ENCODE results near the gene ATP9A. TPM values are rescaled to one million over a fixed set of nuclear protein-coding genes. Genes with fewer than 3 reads are reported as not detected.

Gene ATP9A
- total RNA-seq, 1 experiment from 2014 or later = 12.1 TPM

- H2BK5ac ChIP-seq (ENCODE audit: insufficient read length, low read length) = no peak overlapping the region
- H3K14ac ChIP-seq (ENCODE audit: insufficient read depth, low read length) = no peak overlapping the region
- no peaks in the 10 kb centered on the region for H3K9me3 Mint-ChIP-seq
- no peak overlapping the region for H2BK120ac ChIP-seq (ENCODE audit: low read depth, low read length, poor library complexity, severe bottlenecking)
- H3K4ac ChIP-seq (ENCODE audit: low read depth, low read length) = no peak overlapping the region
- peaks cover 4 to 11% of the 10 kb centered on the region in 2 experiments; a peak in 3 of 4 replicates for H3K4me1 Mint-ChIP-seq
- no peak overlapping the region for H2BK20ac ChIP-seq (ENCODE audit: low read depth, low read length, poor library complexity, severe bottlenecking)
- H3K79me1 ChIP-seq (ENCODE audit: insufficient read depth, low read depth, low read length, poor library complexity, severe bottlenecking) = no peaks in the 10 kb centered on the region
- no peak overlapping the region for H2BK12ac ChIP-seq (ENCODE audit: insufficient read length, low read depth, low read length)
- no peak overlapping the region for H3K4me2 ChIP-seq (ENCODE audit: insufficient read depth, insufficient read length, low read length)
- H3K27me3 ChIP-seq (ENCODE audit: insufficient read depth, low read length) = peaks cover 15% of the 10 kb centered on the region
- no peak overlapping the region for H3K23ac ChIP-seq (ENCODE audit: insufficient read length, low read depth, low read length)
- no peaks in the 10 kb centered on the region for H3K23me2 ChIP-seq (ENCODE audit: insufficient read length, low read depth, low read length, poor library complexity, severe bottlenecking)
- H3K4me1 ChIP-seq (ENCODE audit: insufficient read depth, low read length) = no peaks in the 10 kb centered on the region
- H3K79me2 ChIP-seq (ENCODE audit: insufficient read depth, low read length) = no peaks in the 10 kb centered on the region
- H2AFZ ChIP-seq (ENCODE audit: low read length) = no peak overlapping the region
- no peak overlapping the region for H4K8ac ChIP-seq (replicated peaks; ENCODE audit: insufficient read length, low read depth, low read length)
- TF ChIP-seq, protein P1, sequence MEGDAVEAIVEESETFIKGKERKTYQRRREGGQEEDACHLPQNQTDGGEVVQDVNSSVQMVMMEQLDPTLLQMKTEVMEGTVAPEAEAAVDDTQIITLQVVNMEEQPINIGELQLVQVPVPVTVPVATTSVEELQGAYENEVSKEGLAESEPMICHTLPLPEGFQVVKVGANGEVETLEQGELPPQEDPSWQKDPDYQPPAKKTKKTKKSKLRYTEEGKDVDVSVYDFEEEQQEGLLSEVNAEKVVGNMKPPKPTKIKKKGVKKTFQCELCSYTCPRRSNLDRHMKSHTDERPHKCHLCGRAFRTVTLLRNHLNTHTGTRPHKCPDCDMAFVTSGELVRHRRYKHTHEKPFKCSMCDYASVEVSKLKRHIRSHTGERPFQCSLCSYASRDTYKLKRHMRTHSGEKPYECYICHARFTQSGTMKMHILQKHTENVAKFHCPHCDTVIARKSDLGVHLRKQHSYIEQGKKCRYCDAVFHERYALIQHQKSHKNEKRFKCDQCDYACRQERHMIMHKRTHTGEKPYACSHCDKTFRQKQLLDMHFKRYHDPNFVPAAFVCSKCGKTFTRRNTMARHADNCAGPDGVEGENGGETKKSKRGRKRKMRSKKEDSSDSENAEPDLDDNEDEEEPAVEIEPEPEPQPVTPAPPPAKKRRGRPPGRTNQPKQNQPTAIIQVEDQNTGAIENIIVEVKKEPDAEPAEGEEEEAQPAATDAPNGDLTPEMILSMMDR (conservative IDR thresholded peaks at IDR 0.05) = no peak
- no peak overlapping the region for H3K56ac ChIP-seq (ENCODE audit: insufficient read length, low read depth, low read length)
- H4K91ac ChIP-seq (ENCODE audit: insufficient read length, low read depth, low read length) = no peak overlapping the region
- H3T11ph ChIP-seq (ENCODE audit: low read length) = no peak overlapping the region
- no CpG with 5 or more reads among the region's 3 CpGs for WGBS (ENCODE audit: extremely low coverage, insufficient read length, low lambda C conversion rate)
- H3K27ac Mint-ChIP-seq = no peak overlapping the region
- no peak overlapping the region for H2AK5ac ChIP-seq (ENCODE audit: insufficient read length, low read length)
- no peak overlapping the region for H3K4me3 Mint-ChIP-seq
- no peak overlapping the region for H4K5ac ChIP-seq (ENCODE audit: insufficient read length, low read depth, low read length)
- no peak for DNase-seq
- no peak overlapping the region for H2BK15ac ChIP-seq (ENCODE audit: low read depth, low read length)
- no peak overlapping the region for H3K18ac ChIP-seq (ENCODE audit: insufficient read length, low read depth, low read length)
- H3K36me3 Mint-ChIP-seq (ENCODE audit: insufficient read depth in 1 of 3, low read depth in 3 of 3) = no peaks in the 10 kb centered on the region
- H4K20me1 ChIP-seq (ENCODE audit: control insufficient read depth, insufficient read depth, insufficient read length) = no peaks in the 10 kb centered on the region
- no peak overlapping the region for H3K9ac ChIP-seq (ENCODE audit: extremely low read depth, insufficient read length, low read length)
- no peaks in the 10 kb centered on the region for H3K9me3 ChIP-seq (ENCODE audit: control insufficient read depth, low read depth, low read length)
- no peak overlapping the region for H3K27ac ChIP-seq (ENCODE audit: insufficient read length, low read depth, low read length)
- peaks cover 56% of the 10 kb centered on the region for H3K27me3 Mint-ChIP-seq (ENCODE audit: low read depth)
Observed at GRCh38 chr20:51551186-51551585, 217.0 kb downstream of the ATP9A start.

Data from H9 (cell line).